ENCODE data around the gene RSPRY1. TPM values are rescaled to one million over a fixed set of nuclear protein-coding genes. Genes with fewer than 3 reads are reported as not detected.

RSPRY1 gene
- total RNA-seq, 4 donors from 2014 or later: 22.4 to 30.7 (median 25.7) TPM

- DNase-seq (ENCODE audit: extremely low spot score): no peak
- H3K9me3 ChIP-seq: no peaks in the 10 kb centered on the region
- no peak for TF ChIP-seq CTCF (IDR thresholded peaks at IDR 0.05)
- TF ChIP-seq POLR2AphosphoS5 (IDR thresholded peaks at IDR 0.05): no peak
- TF ChIP-seq EP300 (IDR thresholded peaks at IDR 0.05): no peak
- TF ChIP-seq POLR2A (IDR thresholded peaks at IDR 0.05; ENCODE audit: low read depth): no peak
- WGBS: 72% methylated on average over 8 of the region's 8 CpGs
- no peak overlapping the region for H3K27ac ChIP-seq (replicated peaks in 1 of 4)
- intact Hi-C loops (cut with DNase I): no loop called here
- peaks cover 0 to 9% (median 2%) of the 10 kb centered on the region in 4 donors for H3K4me1 ChIP-seq
- H3K36me3 ChIP-seq: peaks cover 32 to 99% (median 75%) of the 10 kb centered on the region in 4 donors
- no peaks in the 10 kb centered on the region for H3K27me3 ChIP-seq
- no peak overlapping the region for H3K4me3 ChIP-seq
Observed at GRCh38 chr16:57235128-57236021, 49.2 kb downstream of the RSPRY1 start.

GRCh38 chr16:57236022-57236350 lies 49.9 kb downstream of the RSPRY1 start:
- Histone ChIP-seq H3K27me3 (no peaks in the 10 kb centered on the region), H3K4me1 (peaks cover 0 to 9% (median 2%) of the 10 kb centered on the region in 4 donors), H3K36me3 (peaks cover 26 to 93% (median 69%) of the 10 kb centered on the region in 4 donors), H3K27ac (replicated peaks in 1 of 4) (no peak overlapping the region), H3K9me3 (no peaks in the 10 kb centered on the region), H3K4me3 (no peak overlapping the region)
- intact Hi-C loops (cut with DNase I): no loop called here
- no peak for TF ChIP-seq POLR2AphosphoS5 (IDR thresholded peaks at IDR 0.05)
- no peak for TF ChIP-seq EP300 (IDR thresholded peaks at IDR 0.05)
- no peak for TF ChIP-seq CTCF (IDR thresholded peaks at IDR 0.05)
- no peak for TF ChIP-seq POLR2A (IDR thresholded peaks at IDR 0.05; ENCODE audit: low read depth)
- no peak for DNase-seq (ENCODE audit: extremely low spot score)

- Histone ChIP-seq H3K4me1 (peaks cover 0 to 9% (median 2%) of the 10 kb centered on the region in 4 donors), H3K9me3 (no peaks in the 10 kb centered on the region), H3K27me3 (no peaks in the 10 kb centered on the region), H3K4me3 (no peak overlapping the region), H3K27ac (replicated peaks in 1 of 4) (no peak overlapping the region), H3K36me3 (peaks cover 8 to 66% (median 43%) of the 10 kb centered on the region in 4 donors)
- DNase-seq (ENCODE audit: extremely low spot score): no peak
- TF ChIP-seq EP300 (IDR thresholded peaks at IDR 0.05) (no peak), POLR2A (IDR thresholded peaks at IDR 0.05; ENCODE audit: low read depth) (no peak), CTCF (IDR thresholded peaks at IDR 0.05) (no peak), POLR2AphosphoS5 (IDR thresholded peaks at IDR 0.05) (no peak)
- intact Hi-C loops (cut with DNase I): no loop called here
- 89% methylated on average over 2 of the region's 2 CpGs for WGBS
Observed at GRCh38 chr16:57238682-57239081, 52.6 kb downstream of the RSPRY1 start.

- intact Hi-C loops (cut with DNase I): no loop called here
- no peak for DNase-seq (ENCODE audit: extremely low spot score)
- Histone ChIP-seq H3K27ac (replicated peaks in 1 of 4) (no peak overlapping the region), H3K4me1 (peaks cover under 1 to 10% (median 3%) of the 10 kb centered on the region in 4 donors), H3K36me3 (peaks cover 8 to 62% (median 39%) of the 10 kb centered on the region in 4 donors), H3K4me3 (no peak overlapping the region), H3K27me3 (no peaks in the 10 kb centered on the region), H3K9me3 (no peaks in the 10 kb centered on the region)
- 82% methylated on average over 2 of the region's 2 CpGs for WGBS
- no peak for TF ChIP-seq CTCF (IDR thresholded peaks at IDR 0.05)
- TF ChIP-seq EP300 (IDR thresholded peaks at IDR 0.05): no peak
- no peak for TF ChIP-seq POLR2AphosphoS5 (IDR thresholded peaks at IDR 0.05)
- TF ChIP-seq POLR2A (IDR thresholded peaks at IDR 0.05; ENCODE audit: low read depth): no peak
Observed at GRCh38 chr16:57239107-57239506, 53.0 kb downstream of the RSPRY1 start.

All from esophagus muscularis mucosa (tissue), 4 donors.